ENCODE results near the gene TRIM41. TPM values are rescaled to one million over a fixed set of nuclear protein-coding genes. Genes with fewer than 3 reads are reported as not detected.

The TRIM41 gene
- total RNA-seq, 2 donors from 2014 or later: 12.5 to 15.2 TPM

DNA sequence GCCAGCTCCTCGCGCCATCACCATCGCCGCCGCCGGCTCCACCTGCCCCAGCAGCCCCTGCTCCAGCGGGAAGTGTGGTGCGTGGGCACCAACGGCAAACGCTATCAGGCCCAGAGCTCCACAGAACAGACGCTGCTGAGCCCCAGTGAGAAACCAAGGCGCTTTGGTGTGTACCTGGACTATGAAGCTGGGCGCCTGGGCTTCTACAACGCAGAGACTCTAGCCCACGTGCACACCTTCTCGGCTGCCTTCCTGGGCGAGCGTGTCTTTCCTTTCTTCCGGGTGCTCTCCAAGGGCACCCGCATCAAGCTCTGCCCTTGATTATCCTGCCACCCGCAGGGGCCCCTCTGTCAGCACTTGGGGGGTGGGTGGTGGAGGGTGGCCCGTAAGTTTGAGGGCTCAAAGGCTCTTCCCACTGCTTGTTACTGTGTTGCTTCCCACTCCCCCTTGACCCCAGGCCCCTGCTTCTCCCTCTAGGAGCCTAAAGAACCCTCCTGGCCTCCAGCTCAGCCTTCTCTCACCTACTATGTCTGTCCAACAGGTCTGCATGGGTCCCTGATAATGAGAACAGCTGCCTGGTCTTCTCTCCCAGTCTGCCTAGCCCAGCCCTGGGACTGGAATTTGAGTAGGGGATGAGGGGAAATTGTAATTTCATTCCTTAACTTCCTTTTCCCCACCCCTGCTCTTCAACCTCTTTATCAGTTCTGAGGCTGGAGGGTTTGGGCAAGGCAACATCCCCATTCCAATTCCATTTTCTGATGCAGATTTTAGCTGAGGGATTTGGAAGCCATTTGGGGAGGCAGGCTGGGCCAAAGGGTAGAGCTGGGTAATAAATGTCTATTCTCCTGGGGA, 11.6 kb downstream of the TRIM41 start:
- H3K36me3 ChIP-seq (replicated peaks in 1 of 2; ENCODE audit: insufficient read depth in 1 of 2, low read depth in 2 of 2): peaks cover 15 to 44% of the 10 kb centered on the region in 2 donors
- peaks cover 10% of the 10 kb centered on the region for H3K4me1 ChIP-seq
- no peaks in the 10 kb centered on the region for H3K27me3 ChIP-seq
- WGBS, 2 donors: 86 to 93% methylated on average over 3 to 22 of the region's 22 CpGs
- TF ChIP-seq, protein P1, sequence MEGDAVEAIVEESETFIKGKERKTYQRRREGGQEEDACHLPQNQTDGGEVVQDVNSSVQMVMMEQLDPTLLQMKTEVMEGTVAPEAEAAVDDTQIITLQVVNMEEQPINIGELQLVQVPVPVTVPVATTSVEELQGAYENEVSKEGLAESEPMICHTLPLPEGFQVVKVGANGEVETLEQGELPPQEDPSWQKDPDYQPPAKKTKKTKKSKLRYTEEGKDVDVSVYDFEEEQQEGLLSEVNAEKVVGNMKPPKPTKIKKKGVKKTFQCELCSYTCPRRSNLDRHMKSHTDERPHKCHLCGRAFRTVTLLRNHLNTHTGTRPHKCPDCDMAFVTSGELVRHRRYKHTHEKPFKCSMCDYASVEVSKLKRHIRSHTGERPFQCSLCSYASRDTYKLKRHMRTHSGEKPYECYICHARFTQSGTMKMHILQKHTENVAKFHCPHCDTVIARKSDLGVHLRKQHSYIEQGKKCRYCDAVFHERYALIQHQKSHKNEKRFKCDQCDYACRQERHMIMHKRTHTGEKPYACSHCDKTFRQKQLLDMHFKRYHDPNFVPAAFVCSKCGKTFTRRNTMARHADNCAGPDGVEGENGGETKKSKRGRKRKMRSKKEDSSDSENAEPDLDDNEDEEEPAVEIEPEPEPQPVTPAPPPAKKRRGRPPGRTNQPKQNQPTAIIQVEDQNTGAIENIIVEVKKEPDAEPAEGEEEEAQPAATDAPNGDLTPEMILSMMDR (IDR thresholded peaks at IDR 0.05): no peak
- peak in 1 of 3 donors; percentile 9 for TF ChIP-seq POLR2A (IDR thresholded peaks at IDR 0.05)
- intact Hi-C loops (cut with DNase I): no loop called here
- no peak for DNase-seq
- no peaks in the 10 kb centered on the region for H3K9me3 ChIP-seq
- H3K27ac ChIP-seq: no peak overlapping the region
- H3K4me3 ChIP-seq: no peak overlapping the region
- ATAC-seq: no peak

DNA sequence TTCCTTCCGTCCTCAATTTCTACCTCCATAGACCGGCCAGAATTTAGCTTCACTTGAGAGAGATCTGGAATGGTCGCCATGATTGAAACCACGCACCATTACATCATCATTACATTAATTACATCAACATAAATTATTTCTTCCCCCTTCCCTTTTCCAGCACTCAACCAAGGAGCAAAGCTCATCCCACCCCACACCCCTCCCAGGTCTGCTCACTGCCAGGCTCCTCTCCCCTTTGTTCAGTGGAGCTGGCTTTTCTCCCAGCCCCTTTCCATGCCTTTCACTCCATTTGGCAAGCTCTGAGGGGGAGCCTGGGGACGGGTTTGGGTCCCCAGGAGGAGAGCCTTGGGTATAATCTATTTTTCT, 12.2 kb downstream of the TRIM41 start:
- ATAC-seq (no peak), DNase-seq (no peak)
- no peak overlapping the region for H3K27ac ChIP-seq
- 84 to 91% methylated on average over 5 of the region's 5 CpGs for WGBS, 2 donors
- H3K27me3 ChIP-seq: no peaks in the 10 kb centered on the region
- intact Hi-C loops (cut with DNase I): no loop called here
- H3K4me3 ChIP-seq: no peak overlapping the region
- TF ChIP-seq, protein P1 (IDR thresholded peaks at IDR 0.05): no peak
- TF ChIP-seq POLR2A (IDR thresholded peaks at IDR 0.05): no peak
- peaks cover 13% of the 10 kb centered on the region for H3K4me1 ChIP-seq
- peaks cover 15 to 44% of the 10 kb centered on the region in 2 donors for H3K36me3 ChIP-seq (replicated peaks in 1 of 2; ENCODE audit: insufficient read depth in 1 of 2, low read depth in 2 of 2)
- no peaks in the 10 kb centered on the region for H3K9me3 ChIP-seq

DNA sequence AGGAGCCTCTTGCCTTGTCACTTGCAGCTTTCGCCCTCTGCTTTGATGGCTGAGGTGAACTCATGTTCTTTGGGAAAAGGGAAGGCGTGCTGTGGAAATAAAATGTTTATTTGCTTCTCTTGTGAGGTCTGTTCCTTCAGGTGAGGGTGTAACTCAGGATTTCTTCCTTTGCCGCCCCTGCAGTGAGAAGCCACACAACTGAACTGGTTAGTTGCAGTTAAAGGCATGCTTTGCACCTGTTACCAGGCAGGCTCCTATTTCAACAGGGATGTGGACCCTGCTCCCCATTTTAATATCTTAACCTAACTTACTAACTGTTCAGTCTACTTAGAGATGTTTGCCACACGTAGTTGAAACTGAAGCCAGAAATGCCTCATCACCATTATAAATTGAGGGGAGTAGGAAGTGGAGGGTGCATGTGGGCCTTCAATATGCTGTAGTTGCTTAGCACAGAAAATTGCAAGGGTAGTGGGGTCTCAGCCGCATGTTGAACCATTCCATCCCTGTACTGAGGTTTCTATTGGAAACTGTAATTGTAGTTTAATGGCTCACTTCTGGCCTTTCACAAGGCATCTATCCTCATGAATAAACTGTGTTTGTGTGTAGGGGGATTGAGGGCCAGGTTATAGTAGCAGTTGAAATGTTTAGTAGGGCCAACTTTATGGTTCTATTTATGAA, 12.7 kb downstream of the TRIM41 start:
- H3K27me3 ChIP-seq: no peaks in the 10 kb centered on the region
- 78 to 87% methylated on average over 5 of the region's 5 CpGs for WGBS, 2 donors
- H3K27ac ChIP-seq: no peak overlapping the region
- no peaks in the 10 kb centered on the region for H3K9me3 ChIP-seq
- TF ChIP-seq, protein P1 (IDR thresholded peaks at IDR 0.05): no peak
- TF ChIP-seq POLR2A (IDR thresholded peaks at IDR 0.05): no peak
- H3K4me3 ChIP-seq: no peak overlapping the region
- peaks cover 18% of the 10 kb centered on the region for H3K4me1 ChIP-seq
- peaks cover 15 to 45% of the 10 kb centered on the region in 2 donors for H3K36me3 ChIP-seq (replicated peaks in 1 of 2; ENCODE audit: insufficient read depth in 1 of 2, low read depth in 2 of 2)
- no peak for ATAC-seq
- no peak for DNase-seq
- intact Hi-C loops (cut with DNase I): no loop called here

DNA sequence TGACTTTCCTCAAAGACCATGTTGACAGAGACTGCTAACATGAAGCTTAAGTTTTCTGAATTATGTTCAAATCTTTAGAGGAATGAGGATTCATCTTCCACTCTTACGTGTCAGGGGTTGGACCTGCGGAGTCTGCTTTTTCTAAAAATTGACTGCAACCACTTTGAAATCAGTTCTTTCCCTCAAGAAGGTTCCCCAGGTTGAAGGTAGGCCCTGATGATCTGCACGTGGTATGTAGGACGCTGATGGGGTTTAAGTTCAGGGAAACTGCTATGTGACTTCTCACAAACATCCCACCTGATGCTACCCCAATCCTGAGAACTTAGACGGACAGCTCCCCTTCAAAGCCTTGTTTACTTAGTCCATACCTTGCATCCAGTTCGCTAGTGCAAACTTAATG, 13.4 kb downstream of the TRIM41 start:
- Histone ChIP-seq H3K4me1 (peaks cover 24% of the 10 kb centered on the region), H3K36me3 (replicated peaks in 1 of 2; ENCODE audit: insufficient read depth in 1 of 2, low read depth in 2 of 2) (peaks cover 20 to 50% of the 10 kb centered on the region in 2 donors), H3K4me3 (no peak overlapping the region), H3K9me3 (no peaks in the 10 kb centered on the region), H3K27ac (no peak overlapping the region), H3K27me3 (no peaks in the 10 kb centered on the region)
- WGBS, 2 donors: 76 to 81% methylated on average over 6 of the region's 6 CpGs
- TF ChIP-seq, protein P1 (IDR thresholded peaks at IDR 0.05): no peak
- no peak for TF ChIP-seq POLR2A (IDR thresholded peaks at IDR 0.05)
- ATAC-seq (no peak), DNase-seq (no peak)
- intact Hi-C loops (cut with DNase I): no loop called here

All from body of pancreas (tissue), 4 donors.